Measurements from ENCODE around the gene SPAG16. TPM values are rescaled to one million over a fixed set of nuclear protein-coding genes. Genes with fewer than 3 reads are reported as not detected.
"Not testable (repeated sequence)": the region's sequence is repeated elsewhere in the genome, so short reads cannot be mapped to it uniquely, and the experiment has no call there.

The SPAG16 gene
- total RNA-seq, 6 experiments from 2014 or later = 15.4 to 20.0 (median 17.5) TPM

DNA sequence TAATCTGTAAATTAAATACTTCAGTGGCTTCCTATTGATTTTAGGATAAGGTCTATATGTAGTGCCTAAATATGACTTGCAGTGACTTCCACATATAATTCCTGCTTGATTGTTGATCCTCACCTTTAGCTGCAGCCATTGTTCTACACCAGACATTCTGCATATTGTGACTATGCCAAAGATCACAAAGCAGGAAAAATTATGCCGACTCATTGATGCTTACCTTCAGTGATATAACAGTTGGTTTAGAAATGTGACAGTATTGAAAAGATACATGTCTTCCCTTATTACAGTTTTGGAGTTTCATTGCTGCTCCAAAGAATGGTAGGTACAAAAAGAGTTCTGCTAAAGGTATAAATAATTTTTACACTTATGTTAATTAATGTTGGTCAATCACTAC lies 12.3 kb upstream of the SPAG16 start:
- Mint-ChIP-seq H3K27me3 (ENCODE audit: insufficient read depth) (no peaks in the 10 kb centered on the region), H3K4me3 (no peak overlapping the region), H3K4me1 (ENCODE audit: low read depth) (peaks cover 5% of the 10 kb centered on the region; the same call in 1 of the 2 replicates), H3K36me3 (ENCODE audit: low read depth) (peaks cover 3% of the 10 kb centered on the region), H3K9me3 (peaks cover 2% of the 10 kb centered on the region), H3K27ac (no peak overlapping the region)
- TF ChIP-seq, protein P1, sequence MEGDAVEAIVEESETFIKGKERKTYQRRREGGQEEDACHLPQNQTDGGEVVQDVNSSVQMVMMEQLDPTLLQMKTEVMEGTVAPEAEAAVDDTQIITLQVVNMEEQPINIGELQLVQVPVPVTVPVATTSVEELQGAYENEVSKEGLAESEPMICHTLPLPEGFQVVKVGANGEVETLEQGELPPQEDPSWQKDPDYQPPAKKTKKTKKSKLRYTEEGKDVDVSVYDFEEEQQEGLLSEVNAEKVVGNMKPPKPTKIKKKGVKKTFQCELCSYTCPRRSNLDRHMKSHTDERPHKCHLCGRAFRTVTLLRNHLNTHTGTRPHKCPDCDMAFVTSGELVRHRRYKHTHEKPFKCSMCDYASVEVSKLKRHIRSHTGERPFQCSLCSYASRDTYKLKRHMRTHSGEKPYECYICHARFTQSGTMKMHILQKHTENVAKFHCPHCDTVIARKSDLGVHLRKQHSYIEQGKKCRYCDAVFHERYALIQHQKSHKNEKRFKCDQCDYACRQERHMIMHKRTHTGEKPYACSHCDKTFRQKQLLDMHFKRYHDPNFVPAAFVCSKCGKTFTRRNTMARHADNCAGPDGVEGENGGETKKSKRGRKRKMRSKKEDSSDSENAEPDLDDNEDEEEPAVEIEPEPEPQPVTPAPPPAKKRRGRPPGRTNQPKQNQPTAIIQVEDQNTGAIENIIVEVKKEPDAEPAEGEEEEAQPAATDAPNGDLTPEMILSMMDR (IDR thresholded peaks at IDR 0.05) = no peak
- DNase-seq = no peak

DNA sequence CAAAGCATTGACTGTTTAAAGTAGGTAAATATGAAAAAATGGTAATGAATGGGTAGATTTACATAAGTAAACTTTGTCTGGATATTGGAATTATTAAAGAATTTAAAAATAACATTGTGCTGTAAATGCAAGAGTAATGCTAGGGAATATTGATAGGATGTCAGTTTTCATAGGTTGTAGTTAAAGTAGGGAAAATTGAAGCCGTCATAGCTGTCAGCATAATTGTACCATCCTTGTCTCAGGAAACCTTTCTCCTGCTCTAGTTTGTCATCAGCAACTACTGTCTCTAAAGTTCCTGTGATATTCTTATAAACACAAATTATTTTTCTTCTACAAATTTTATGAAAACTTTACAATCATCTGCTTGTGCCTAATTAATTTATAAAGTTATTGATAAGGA lies 10.1 kb upstream of the SPAG16 start:
- Mint-ChIP-seq H3K4me3 (no peak overlapping the region), H3K36me3 (ENCODE audit: low read depth) (peaks cover 11% of the 10 kb centered on the region), H3K9me3 (peaks cover 11% of the 10 kb centered on the region), H3K4me1 (ENCODE audit: low read depth) (peaks cover 4% of the 10 kb centered on the region; the same call in 1 of the 2 replicates), H3K27ac (no peak overlapping the region), H3K27me3 (ENCODE audit: insufficient read depth) (no peaks in the 10 kb centered on the region)
- TF ChIP-seq, protein P1 (IDR thresholded peaks at IDR 0.05) = no peak
- no peak for DNase-seq

DNA sequence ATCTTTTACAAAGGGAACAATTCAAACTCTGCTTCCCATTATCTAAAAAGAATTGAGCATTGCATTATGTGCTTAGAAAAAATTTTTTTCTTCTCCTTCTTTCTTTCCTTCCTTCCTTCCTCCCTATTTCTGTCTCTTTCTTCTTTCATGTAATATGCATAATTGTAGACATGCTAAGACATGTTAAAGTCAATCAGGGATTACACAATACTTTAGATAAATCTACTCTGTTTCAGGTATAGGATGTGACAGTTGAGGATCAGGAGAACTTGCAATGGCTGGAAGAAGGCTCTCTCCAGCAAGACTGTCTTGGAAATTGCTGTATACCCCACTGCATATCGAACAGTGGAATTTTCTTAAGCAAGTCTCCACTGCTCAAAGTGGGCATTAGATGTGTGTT lies 9.0 kb upstream of the SPAG16 start:
- DNase-seq = no peak
- H3K4me1 Mint-ChIP-seq (ENCODE audit: low read depth) = peaks cover 4% of the 10 kb centered on the region; the same call in 1 of the 2 replicates
- no peak overlapping the region for H3K27ac Mint-ChIP-seq
- no peaks in the 10 kb centered on the region for H3K27me3 Mint-ChIP-seq (ENCODE audit: insufficient read depth)
- TF ChIP-seq, protein P1 (IDR thresholded peaks at IDR 0.05) = no peak
- H3K4me3 Mint-ChIP-seq = no peak overlapping the region
- peaks cover 11% of the 10 kb centered on the region for H3K9me3 Mint-ChIP-seq
- H3K36me3 Mint-ChIP-seq (ENCODE audit: low read depth) = peaks cover 11% of the 10 kb centered on the region

DNA sequence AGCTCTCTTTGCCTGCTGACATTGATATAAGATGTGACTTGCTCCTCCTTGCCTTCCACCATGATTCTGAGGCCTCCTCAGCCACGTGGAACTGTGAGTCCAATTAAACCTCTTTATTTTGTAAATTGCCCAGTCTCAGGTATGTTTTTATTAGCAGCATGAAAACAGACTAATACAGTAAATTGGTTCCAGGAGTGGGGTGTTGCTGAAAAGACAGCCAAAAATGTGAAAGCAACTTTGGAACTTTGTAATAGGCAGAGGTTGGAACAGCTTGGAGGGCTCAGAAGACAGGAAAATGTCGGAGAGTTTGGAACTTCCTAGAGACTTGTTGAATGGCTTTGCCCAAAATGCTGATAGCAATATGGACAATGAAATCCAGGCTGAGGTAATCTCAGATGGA lies 7.1 kb upstream of the SPAG16 start:
- DNase-seq; H3K27ac Mint-ChIP-seq; H3K4me3 Mint-ChIP-seq; H3K4me1 Mint-ChIP-seq (ENCODE audit: low read depth); H3K27me3 Mint-ChIP-seq (ENCODE audit: insufficient read depth): not testable (repeated sequence)
- H3K9me3 Mint-ChIP-seq = peaks cover 11% of the 10 kb centered on the region
- H3K36me3 Mint-ChIP-seq (ENCODE audit: low read depth) = peaks cover 11% of the 10 kb centered on the region

DNA sequence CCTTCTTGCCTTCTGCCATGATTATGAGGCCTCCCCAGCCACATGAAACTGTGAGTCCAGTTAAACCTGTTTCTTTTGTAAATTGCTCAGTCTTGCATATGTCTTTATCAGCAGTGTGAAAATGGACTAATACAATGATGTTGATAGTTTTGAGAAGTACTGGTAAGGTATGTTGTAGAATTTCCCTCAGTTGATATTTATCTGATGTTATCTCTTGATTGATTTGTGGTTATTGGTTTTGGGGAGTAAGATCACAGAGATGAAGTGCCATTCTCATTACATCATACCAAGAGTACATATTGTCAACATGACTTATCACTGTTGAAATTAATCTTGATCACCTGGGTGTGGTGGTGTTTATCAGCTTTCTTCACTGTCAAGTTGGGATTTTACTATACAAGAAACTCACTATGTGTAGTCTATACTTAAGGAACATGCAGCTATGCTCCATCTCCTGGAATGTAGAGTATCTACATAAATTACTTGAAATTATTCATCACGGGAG lies 5.1 kb upstream of the SPAG16 start:
- DNase-seq = no peak
- no peak overlapping the region for H3K27ac Mint-ChIP-seq
- H3K27me3 Mint-ChIP-seq (ENCODE audit: insufficient read depth) = no peaks in the 10 kb centered on the region; the same call in 1 of the 2 replicates
- peaks cover 11% of the 10 kb centered on the region for H3K9me3 Mint-ChIP-seq
- TF ChIP-seq, protein P1 (IDR thresholded peaks at IDR 0.05) = no peak
- no peak overlapping the region for H3K4me3 Mint-ChIP-seq
- H3K36me3 Mint-ChIP-seq (ENCODE audit: low read depth) = peaks cover 11% of the 10 kb centered on the region
- peaks cover 19% of the 10 kb centered on the region for H3K4me1 Mint-ChIP-seq (ENCODE audit: low read depth)

DNA sequence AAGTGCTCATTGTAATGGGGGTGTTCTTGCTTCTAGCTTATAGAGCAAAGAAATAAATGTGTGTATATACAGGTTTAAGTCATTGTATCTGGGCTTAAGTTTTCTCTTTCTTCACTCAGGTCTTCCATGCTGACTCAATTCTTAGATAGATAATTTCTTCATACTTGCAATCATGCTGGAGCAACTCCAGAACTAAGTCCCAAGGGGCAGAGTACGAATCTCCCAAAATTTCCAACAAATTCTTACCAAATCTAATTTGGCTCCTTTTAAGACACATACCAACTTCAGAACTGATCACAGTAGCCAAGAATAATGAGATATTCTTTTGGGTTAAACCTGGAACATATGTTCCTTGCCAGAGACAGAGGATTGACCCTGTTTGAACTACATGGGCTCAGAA lies 4.3 kb upstream of the SPAG16 start:
- no peaks in the 10 kb centered on the region; the same call in 1 of the 2 replicates for H3K27me3 Mint-ChIP-seq (ENCODE audit: insufficient read depth)
- H3K4me1 Mint-ChIP-seq (ENCODE audit: low read depth) = peaks cover 20% of the 10 kb centered on the region
- DNase-seq = no peak
- H3K9me3 Mint-ChIP-seq = peaks cover 11% of the 10 kb centered on the region
- peaks cover 11% of the 10 kb centered on the region for H3K36me3 Mint-ChIP-seq (ENCODE audit: low read depth)
- TF ChIP-seq, protein P1 (IDR thresholded peaks at IDR 0.05) = no peak
- no peak overlapping the region for H3K4me3 Mint-ChIP-seq
- H3K27ac Mint-ChIP-seq = no peak overlapping the region
